ENCODE data around the gene SPATA18.

SPATA18 gene

GRCh38 chr4:52107336-52107735 lies 56.2 kb downstream of the SPATA18 start:
- whole genome bisulfite sequencing, result 81% methylated on average over 3 of the region's 3 CpGs

DNA sequence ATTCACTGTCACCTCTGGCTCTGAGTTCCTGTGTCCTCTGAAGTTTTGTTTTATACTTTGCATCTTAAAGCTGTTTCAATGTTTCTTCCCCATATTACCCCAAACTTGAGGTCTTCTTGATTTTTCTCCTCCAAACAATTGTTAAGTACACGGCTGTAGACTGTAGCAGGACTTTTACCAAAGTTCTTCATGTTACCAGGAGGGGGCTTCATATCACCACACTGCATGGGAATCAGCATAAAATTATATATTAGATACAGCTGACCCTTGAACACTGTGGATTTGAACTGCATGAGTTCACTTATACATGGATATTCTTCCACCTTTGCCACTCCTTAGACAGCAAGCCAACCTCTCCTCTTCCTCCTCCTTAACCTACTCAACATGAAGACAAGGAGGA lies 56.6 kb downstream of the SPATA18 start:
- Histone ChIP-seq H3K9me3 (ENCODE audit: control insufficient read depth, low read length) (peaks cover 10% of the 10 kb centered on the region), H3K4me1 (ENCODE audit: control insufficient read depth, insufficient read depth, low read depth, low read length) (no peaks in the 10 kb centered on the region), H2BK15ac (ENCODE audit: low read depth, poor library complexity, severe bottlenecking) (no peak overlapping the region), H3K4me3 (ENCODE audit: insufficient read depth in 1 of 2, low read depth in 1 of 2, low read length in 2 of 2) (no peak overlapping the region), H3K9ac (ENCODE audit: low read length) (peak overlapping the region; percentile 20), H3K36me3 (ENCODE audit: control insufficient read depth in 1 of 2, insufficient read depth in 2 of 2, low read depth in 1 of 2, low read length in 2 of 2) (no peaks in the 10 kb centered on the region), H2BK12ac (ENCODE audit: low read length in 2 of 2) (no peak overlapping the region), H3K18ac (ENCODE audit: low read depth in 1 of 2, low read length in 2 of 2) (no peak overlapping the region), H4K8ac (ENCODE audit: low read length) (no peak overlapping the region), H3K14ac (ENCODE audit: low read length in 2 of 2) (no peak overlapping the region), H3K23ac (ENCODE audit: low read length in 2 of 2) (no peak overlapping the region), H3K4ac (ENCODE audit: low read depth in 1 of 2, low read length in 2 of 2) (no peak overlapping the region), H3K4me2 (ENCODE audit: low read length, poor library complexity, severe bottlenecking) (no peak overlapping the region), H2BK5ac (ENCODE audit: low read depth, low read length, poor library complexity, severe bottlenecking) (no peak overlapping the region), H2BK120ac (ENCODE audit: low read depth, low read length) (no peak overlapping the region), H3K27ac (ENCODE audit: low read length, poor library complexity, severe bottlenecking) (no peak overlapping the region), H2AFZ (ENCODE audit: low read depth, low read length) (no peak overlapping the region), H4K91ac (ENCODE audit: low read length) (no peak overlapping the region), H3K27me3 (ENCODE audit: control insufficient read depth in 1 of 2, insufficient read depth in 1 of 2, low read length in 2 of 2) (no peaks in the 10 kb centered on the region), H3K79me1 (replicated peaks; ENCODE audit: low read length, poor library complexity, severe bottlenecking) (no peaks in the 10 kb centered on the region), H2AK5ac (ENCODE audit: low read length, severe bottlenecking) (no peak overlapping the region)
- no peak for DNase-seq
- WGBS, result 100% methylated on average over 1 of the region's 1 CpG

More at GRCh38 chr4:52107336-52107735, 56.2 kb downstream of the SPATA18 start:
- Histone ChIP-seq H3K4me1 (ENCODE audit: control insufficient read depth, insufficient read depth, low read depth, low read length) (no peaks in the 10 kb centered on the region), H2BK120ac (ENCODE audit: low read depth, low read length) (no peak overlapping the region), H2BK12ac (ENCODE audit: low read length in 2 of 2) (no peak overlapping the region), H3K14ac (ENCODE audit: low read length in 2 of 2) (no peak overlapping the region), H3K36me3 (ENCODE audit: control insufficient read depth in 1 of 2, insufficient read depth in 2 of 2, low read depth in 1 of 2, low read length in 2 of 2) (no peaks in the 10 kb centered on the region), H2BK5ac (ENCODE audit: low read depth, low read length, poor library complexity, severe bottlenecking) (no peak overlapping the region), H3K79me1 (replicated peaks; ENCODE audit: low read length, poor library complexity, severe bottlenecking) (no peaks in the 10 kb centered on the region), H2AFZ (ENCODE audit: low read depth, low read length) (no peak overlapping the region), H4K8ac (ENCODE audit: low read length) (no peak overlapping the region), H2AK5ac (ENCODE audit: low read length, severe bottlenecking) (no peak overlapping the region), H3K9ac (ENCODE audit: low read length) (peak overlapping the region; percentile 20), H3K23ac (ENCODE audit: low read length in 2 of 2) (no peak overlapping the region), H3K4me3 (ENCODE audit: insufficient read depth in 1 of 2, low read depth in 1 of 2, low read length in 2 of 2) (peak overlapping the region in 1 of 2 experiments; percentile 24), H4K91ac (ENCODE audit: low read length) (no peak overlapping the region), H3K18ac (ENCODE audit: low read depth in 1 of 2, low read length in 2 of 2) (no peak overlapping the region), H3K4me2 (ENCODE audit: low read length, poor library complexity, severe bottlenecking) (no peak overlapping the region), H2BK15ac (ENCODE audit: low read depth, poor library complexity, severe bottlenecking) (no peak overlapping the region), H3K27me3 (ENCODE audit: control insufficient read depth in 1 of 2, insufficient read depth in 1 of 2, low read length in 2 of 2) (no peaks in the 10 kb centered on the region), H3K4ac (ENCODE audit: low read depth in 1 of 2, low read length in 2 of 2) (no peak overlapping the region), H3K9me3 (ENCODE audit: control insufficient read depth, low read length) (peaks cover 10% of the 10 kb centered on the region), H3K27ac (ENCODE audit: low read length, poor library complexity, severe bottlenecking) (no peak overlapping the region)
- peak; percentile 19 for DNase-seq

- Histone ChIP-seq H3K4me3 (ENCODE audit: insufficient read depth in 1 of 2, low read depth in 1 of 2, low read length in 2 of 2) (peak overlapping the region in 1 of 2 experiments; percentile 19), H3K18ac (ENCODE audit: low read depth in 1 of 2, low read length in 2 of 2) (no peak overlapping the region), H3K27me3 (ENCODE audit: control insufficient read depth in 1 of 2, insufficient read depth in 1 of 2, low read length in 2 of 2) (no peaks in the 10 kb centered on the region), H3K14ac (ENCODE audit: low read length in 2 of 2) (no peak overlapping the region), H3K79me1 (replicated peaks; ENCODE audit: low read length, poor library complexity, severe bottlenecking) (no peaks in the 10 kb centered on the region), H3K23ac (ENCODE audit: low read length in 2 of 2) (no peak overlapping the region), H2BK12ac (ENCODE audit: low read length in 2 of 2) (no peak overlapping the region), H2AFZ (ENCODE audit: low read depth, low read length) (no peak overlapping the region), H2AK5ac (ENCODE audit: low read length, severe bottlenecking) (no peak overlapping the region), H3K27ac (ENCODE audit: low read length, poor library complexity, severe bottlenecking) (no peak overlapping the region), H3K9me3 (ENCODE audit: control insufficient read depth, low read length) (peaks cover 10% of the 10 kb centered on the region), H3K4me2 (ENCODE audit: low read length, poor library complexity, severe bottlenecking) (no peak overlapping the region), H2BK120ac (ENCODE audit: low read depth, low read length) (no peak overlapping the region), H3K4ac (ENCODE audit: low read depth in 1 of 2, low read length in 2 of 2) (no peak overlapping the region), H2BK5ac (ENCODE audit: low read depth, low read length, poor library complexity, severe bottlenecking) (no peak overlapping the region), H3K9ac (ENCODE audit: low read length) (no peak overlapping the region), H3K36me3 (ENCODE audit: control insufficient read depth in 1 of 2, insufficient read depth in 2 of 2, low read depth in 1 of 2, low read length in 2 of 2) (no peaks in the 10 kb centered on the region), H3K4me1 (ENCODE audit: control insufficient read depth, insufficient read depth, low read depth, low read length) (no peaks in the 10 kb centered on the region), H4K91ac (ENCODE audit: low read length) (no peak overlapping the region), H2BK15ac (ENCODE audit: low read depth, poor library complexity, severe bottlenecking) (no peak overlapping the region), H4K8ac (ENCODE audit: low read length) (no peak overlapping the region)
- no CpG with 5 or more reads among the region's 1 CpG for WGBS
- no peak for DNase-seq
Measured at GRCh38 chr4:52110171-52110570, 59.1 kb downstream of the SPATA18 start.

DNA sequence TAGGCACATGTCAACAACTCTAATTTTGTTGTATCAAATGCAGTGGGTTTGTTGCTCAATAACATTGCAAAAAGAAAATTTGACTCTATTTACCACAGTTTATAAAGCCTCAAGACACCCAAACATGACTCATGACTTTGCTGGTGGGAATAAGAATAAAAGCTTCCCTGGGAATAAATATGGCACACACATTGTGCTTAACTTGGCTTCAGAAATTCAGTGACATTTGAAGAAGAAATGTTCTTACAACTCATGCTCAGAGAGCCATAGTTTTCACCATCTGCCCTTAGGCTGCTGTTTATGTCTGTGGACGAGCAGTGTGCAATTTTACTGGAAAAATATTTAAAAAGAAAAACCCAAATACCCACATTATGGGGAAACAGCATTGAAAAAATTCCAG lies 60.9 kb downstream of the SPATA18 start:
- Histone ChIP-seq H3K23ac (ENCODE audit: low read length in 2 of 2) (no peak overlapping the region), H3K4me1 (ENCODE audit: control insufficient read depth, insufficient read depth, low read depth, low read length) (no peaks in the 10 kb centered on the region), H4K91ac (ENCODE audit: low read length) (no peak overlapping the region), H3K4me3 (ENCODE audit: insufficient read depth in 1 of 2, low read depth in 1 of 2, low read length in 2 of 2) (no peak overlapping the region), H2BK120ac (ENCODE audit: low read depth, low read length) (no peak overlapping the region), H3K14ac (ENCODE audit: low read length in 2 of 2) (no peak overlapping the region), H2BK5ac (ENCODE audit: low read depth, low read length, poor library complexity, severe bottlenecking) (no peak overlapping the region), H4K8ac (ENCODE audit: low read length) (no peak overlapping the region), H3K27ac (ENCODE audit: low read length, poor library complexity, severe bottlenecking) (no peak overlapping the region), H2BK12ac (ENCODE audit: low read length in 2 of 2) (no peak overlapping the region), H3K79me1 (replicated peaks; ENCODE audit: low read length, poor library complexity, severe bottlenecking) (no peaks in the 10 kb centered on the region), H3K9ac (ENCODE audit: low read length) (no peak overlapping the region), H3K18ac (ENCODE audit: low read depth in 1 of 2, low read length in 2 of 2) (no peak overlapping the region), H3K27me3 (ENCODE audit: control insufficient read depth in 1 of 2, insufficient read depth in 1 of 2, low read length in 2 of 2) (no peaks in the 10 kb centered on the region), H2AK5ac (ENCODE audit: low read length, severe bottlenecking) (no peak overlapping the region), H3K4me2 (ENCODE audit: low read length, poor library complexity, severe bottlenecking) (no peak overlapping the region), H2BK15ac (ENCODE audit: low read depth, poor library complexity, severe bottlenecking) (no peak overlapping the region), H3K36me3 (ENCODE audit: control insufficient read depth in 1 of 2, insufficient read depth in 2 of 2, low read depth in 1 of 2, low read length in 2 of 2) (no peaks in the 10 kb centered on the region), H2AFZ (ENCODE audit: low read depth, low read length) (no peak overlapping the region), H3K9me3 (ENCODE audit: control insufficient read depth, low read length) (peaks cover 10% of the 10 kb centered on the region), H3K4ac (ENCODE audit: low read depth in 1 of 2, low read length in 2 of 2) (no peak overlapping the region)
- WGBS, result no CpG with 5 or more reads among the region's 1 CpG
- no peak for DNase-seq

All from mesenchymal stem cell (in vitro differentiated cells and primary cell).